GM19452 (cell line): ENCODE measurements around the gene TRUB1.
"Not testable (repeated sequence)": the region's sequence is repeated elsewhere in the genome, so short reads cannot be mapped to it uniquely, and the experiment has no call there.

Experiments used
- ATAC-seq: cut with Tn5 transposase; IDR thresholded peaks from one replicate; pipeline ENCODE4 v1.9.1; 2021; ENCODE audit not compliant: unreplicated experiment

The TRUB1 gene

GRCh38 chr10:114923551-114923950 is 14.4 kb upstream of the TRUB1 start:
- no peak for ATAC-seq

DNA sequence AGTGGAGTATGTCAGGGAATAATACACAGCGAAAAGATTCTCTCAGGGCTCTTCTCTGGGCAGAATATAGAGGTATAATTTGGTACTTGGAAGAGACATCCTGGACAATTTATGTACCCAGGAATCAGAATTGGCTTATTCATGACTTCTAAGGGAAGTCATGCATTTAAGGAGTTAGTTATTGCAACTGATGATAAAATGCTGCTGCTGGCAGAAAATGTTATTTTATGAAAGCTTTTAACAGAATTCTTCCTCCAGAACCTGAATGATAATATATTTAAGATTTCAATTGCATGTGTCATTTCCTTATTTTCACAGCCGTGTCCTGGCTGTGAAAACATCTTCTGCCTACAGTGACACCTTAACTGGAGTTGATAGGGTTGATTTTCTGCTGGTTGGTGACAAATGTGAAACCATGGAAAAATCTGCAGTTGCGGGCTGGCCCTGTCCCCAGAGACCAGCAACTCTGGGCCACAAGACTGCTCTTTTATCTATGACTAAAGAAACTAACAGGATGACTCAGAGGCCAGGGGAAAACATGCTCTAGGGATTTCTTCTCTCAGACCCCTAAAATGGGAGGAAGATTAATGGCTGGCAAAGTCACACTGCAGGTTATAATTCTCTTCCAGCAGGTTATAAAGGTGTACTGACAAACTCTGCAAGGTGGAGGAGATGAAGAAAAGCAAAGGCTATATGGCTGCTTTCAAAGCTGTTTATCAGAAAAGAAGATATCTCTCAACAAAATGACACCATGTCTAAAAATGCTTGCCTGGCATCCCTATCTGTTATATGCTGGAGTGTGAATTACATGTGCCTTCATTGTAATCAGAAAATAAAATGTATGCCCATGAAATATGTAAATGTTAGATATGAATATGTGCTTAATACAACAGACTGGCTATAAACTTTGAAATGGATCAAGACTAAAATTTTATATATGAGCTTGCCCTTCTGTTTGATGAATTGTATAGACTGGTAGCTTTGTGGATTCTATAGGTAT is 12.1 kb upstream of the TRUB1 start:
- ATAC-seq: peak; percentile 83

DNA sequence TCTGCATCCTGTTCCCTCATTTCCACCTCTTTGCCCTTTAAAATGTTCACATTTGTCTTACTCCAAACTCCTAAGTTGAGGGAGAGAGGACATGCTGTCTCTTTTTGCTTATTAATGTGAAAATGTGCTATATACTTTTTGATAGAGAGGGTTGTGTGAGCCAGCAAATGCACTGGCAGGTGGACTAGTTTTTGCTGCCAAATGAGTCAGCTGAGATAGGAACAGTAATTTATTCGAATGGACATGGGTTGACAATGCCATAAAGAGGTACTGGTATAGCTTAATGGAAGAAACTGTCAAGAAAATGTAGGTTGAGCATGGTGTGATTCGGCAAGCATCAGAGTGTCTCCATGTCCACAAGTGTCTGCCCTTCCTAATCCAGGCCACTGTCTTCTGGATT is 9.2 kb upstream of the TRUB1 start:
- no peak for ATAC-seq

- no peak for ATAC-seq
Measured at GRCh38 chr10:114930320-114930719, 7.7 kb upstream of the TRUB1 start.

- ATAC-seq: no peak
Measured at GRCh38 chr10:114931072-114931679, 6.8 kb upstream of the TRUB1 start.

DNA sequence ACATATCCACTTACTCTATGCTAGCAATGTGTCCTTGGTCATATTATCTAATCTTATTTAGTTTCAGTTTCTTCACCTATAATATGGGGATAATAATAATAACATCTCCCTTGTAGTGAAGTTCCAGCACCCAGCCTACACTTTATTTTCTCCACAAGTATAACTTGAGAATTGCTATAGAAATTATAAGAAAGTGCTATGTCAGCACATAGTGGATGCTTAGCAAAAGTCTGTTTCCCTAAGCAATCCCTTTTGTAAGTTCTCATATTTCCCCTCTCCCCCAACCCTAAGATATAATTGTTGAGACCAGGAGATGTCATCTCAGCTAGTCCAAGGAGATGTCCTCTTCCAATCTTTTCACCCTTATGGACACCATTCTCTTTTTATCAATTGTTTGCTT is 5.8 kb upstream of the TRUB1 start:
- no peak for ATAC-seq

- ATAC-seq: no peak
Measured at GRCh38 chr10:114932945-114933344, 5.0 kb upstream of the TRUB1 start.

- ATAC-seq: no peak
Measured at GRCh38 chr10:114933588-114933987, 4.4 kb upstream of the TRUB1 start.

- not testable (repeated sequence) for ATAC-seq
Measured at GRCh38 chr10:114933995-114934394, 4.0 kb upstream of the TRUB1 start.

- ATAC-seq: no peak
Measured at GRCh38 chr10:114938856-114939193, 830 bp downstream of the TRUB1 start.

DNA sequence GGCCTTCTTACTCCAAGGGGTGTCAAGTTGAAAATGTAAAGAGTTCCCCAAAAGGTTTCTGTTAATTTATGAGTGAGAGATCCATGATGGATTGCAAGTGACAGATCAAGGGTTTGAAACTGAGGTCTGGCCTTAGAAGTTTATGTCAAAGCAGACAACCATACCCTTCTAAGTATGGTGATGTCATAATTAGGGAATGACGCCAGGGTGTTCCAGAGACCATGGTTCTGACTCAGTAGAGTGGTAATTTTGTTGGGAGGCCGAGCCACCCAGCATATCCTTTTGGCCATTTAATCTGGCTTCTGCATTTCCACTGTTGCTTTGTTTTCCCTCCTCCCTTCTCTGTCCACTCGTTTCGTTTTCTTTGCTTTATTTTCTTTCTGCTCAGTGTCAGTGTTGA is 2.7 kb downstream of the TRUB1 start:
- no peak for ATAC-seq

GRCh38 chr10:114943000-114943399 is 5.0 kb downstream of the TRUB1 start:
- no peak for ATAC-seq

- no peak for ATAC-seq
Measured at GRCh38 chr10:114953047-114953446, 15.1 kb downstream of the TRUB1 start.

DNA sequence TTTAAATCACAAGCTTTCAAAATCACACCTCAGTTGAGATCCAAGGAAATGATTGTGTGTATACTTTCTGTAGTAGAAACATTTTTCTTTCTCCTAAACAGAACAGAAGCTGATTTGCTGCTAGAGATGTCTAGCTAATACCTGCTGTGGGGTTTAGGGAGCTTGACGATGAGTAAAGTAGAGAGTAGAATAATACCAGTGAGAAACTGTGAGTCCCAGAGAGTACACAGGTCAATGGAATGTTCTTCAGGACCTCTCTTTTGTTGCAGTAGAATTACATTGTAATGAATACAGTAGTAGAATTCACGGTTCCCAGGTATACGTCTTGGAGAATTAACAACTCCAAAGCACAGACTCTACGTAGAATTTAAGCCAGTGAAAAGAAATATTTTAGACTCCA is 18.0 kb downstream of the TRUB1 start:
- no peak for ATAC-seq

DNA sequence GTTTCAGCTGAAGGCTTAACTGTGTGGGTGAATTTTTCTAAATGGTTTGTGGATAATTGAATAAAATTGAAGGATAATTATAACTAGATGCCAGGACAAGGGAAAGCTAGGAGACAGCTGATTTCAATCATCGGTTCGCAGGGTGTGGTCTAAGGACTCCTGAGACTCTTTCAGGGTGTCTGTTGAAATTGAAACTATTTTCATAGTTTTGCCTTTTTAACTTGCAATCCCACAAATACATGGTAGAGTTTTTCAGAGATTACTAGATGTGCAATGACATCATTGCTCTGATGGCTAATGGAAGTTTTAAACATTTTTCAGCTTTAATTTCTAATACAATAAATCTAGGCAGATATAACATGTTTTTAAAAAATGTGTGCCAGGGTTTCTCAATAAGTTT is 18.5 kb downstream of the TRUB1 start:
- no peak for ATAC-seq

- no peak for ATAC-seq
Measured at GRCh38 chr10:114957122-114957521, 19.1 kb downstream of the TRUB1 start.

- no peak for ATAC-seq
Measured at GRCh38 chr10:114957673-114958072, 19.7 kb downstream of the TRUB1 start.

DNA sequence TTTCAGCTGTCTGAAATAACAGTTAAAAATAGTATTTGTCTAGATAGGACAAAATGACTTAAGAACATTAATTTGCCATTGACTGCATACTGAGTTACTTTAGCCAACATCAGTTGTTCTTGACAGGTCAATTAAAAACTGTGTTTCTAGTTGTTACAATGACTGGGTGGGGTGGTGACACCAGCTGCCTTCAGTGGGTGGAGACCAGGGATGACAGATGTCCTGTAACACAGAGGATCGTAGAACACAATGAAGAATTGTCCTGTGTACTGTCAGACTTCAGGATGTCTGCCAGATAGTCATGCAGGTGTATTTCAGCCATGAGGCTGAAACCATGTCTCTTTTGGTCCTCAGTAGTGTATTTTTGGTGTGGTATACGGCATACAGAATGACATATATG is 24.4 kb downstream of the TRUB1 start:
- no peak for ATAC-seq

DNA sequence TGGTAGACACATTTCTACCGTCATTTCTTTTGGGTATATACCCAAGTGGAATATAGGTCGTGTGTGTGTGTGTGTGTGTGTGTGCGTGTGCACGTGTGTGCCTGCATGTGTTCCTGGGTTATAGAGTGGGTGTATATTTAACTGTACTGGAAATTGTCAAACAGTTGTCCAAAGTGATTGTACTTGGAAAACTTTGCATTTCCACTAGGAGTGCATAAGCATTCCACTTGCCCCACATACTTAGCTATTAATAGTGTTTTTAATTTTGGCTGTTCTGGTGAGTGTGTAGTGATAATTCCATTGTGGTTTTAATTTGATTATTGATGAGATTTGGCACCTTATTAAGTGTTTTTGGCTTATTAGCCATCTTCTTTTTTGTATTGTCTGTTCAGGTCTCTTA is 25.9 kb downstream of the TRUB1 start:
- no peak for ATAC-seq

DNA sequence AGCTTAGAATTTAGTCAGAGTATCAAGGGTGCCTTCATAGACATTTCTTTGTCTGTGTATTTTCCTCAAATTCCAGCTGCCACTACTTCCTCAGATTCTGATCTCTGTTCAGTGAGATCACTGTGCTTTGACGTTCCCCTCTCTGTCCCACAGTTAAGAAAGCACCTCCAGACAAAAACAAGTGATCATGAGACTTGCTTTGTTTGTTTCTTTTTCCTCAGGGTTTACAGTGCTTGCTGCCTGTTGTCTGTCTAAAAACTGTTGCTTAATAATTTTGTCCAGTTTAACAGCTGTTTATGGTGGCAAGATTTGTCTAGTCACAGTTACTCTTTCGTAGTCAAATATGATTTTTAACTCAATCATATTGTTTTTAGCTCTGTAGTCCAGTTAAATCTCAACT is 29.1 kb downstream of the TRUB1 start:
- ATAC-seq: no peak

DNA sequence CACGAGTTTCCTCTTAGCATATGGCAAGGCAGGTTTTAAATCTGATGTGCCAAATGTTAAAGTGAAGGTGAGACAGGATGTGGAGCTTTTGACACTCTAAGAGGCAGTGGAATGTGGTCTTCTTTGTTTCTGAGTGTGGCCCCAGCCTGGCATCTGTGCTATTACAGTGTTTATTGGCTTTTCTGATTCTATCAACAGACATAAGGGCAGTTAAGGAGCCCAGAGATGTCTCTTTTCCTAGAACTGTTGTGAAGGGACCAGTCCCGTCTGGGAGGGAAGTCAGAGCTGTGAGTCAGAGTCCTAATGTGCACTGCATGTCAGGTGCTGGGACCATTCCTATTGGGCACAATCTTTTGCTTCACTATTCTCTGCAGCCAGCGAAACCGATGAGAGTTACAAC is 32.5 kb downstream of the TRUB1 start:
- ATAC-seq: no peak

DNA sequence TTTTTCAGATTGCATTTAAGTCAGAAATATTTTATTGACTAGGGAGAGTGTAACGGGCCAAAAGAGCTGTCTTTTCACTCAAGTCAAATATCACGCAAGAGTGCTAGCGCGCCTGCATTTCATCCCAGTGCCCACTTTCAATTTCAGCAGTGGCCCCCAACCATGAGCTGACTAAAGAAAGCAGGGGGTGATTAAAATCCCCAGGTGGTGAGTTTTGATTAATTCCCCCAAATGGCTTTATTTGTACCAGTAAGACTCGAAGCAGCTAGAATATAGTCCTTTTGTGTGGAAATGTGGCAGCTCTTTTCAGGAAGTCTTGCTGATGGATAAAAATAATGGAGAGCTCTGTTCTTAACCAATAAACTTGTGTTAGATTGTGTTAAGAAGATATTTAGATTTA is 35.3 kb downstream of the TRUB1 start:
- no peak for ATAC-seq

- ATAC-seq: no peak
Measured at GRCh38 chr10:114973997-114974396, 36.0 kb downstream of the TRUB1 start.
